Endothelial cell of umbilical vein (primary cell): ENCODE results near the gene GBE1. TPM values are rescaled to one million over a fixed set of nuclear protein-coding genes. Genes with fewer than 3 reads are reported as not detected.

Experiments
- BruUV-seq: library from RNA; stranded (reverse); fragments of 400-500 nt; replicated peaks from 2 replicates; lab custom pipeline; 2021; lab: Mats Ljungman, UMichigan
- CTCF ChIA-PET: fragments of 300-600, 350-600 bp; sonication (Branson Sonifier 250); formaldehyde crosslinking; loops from one replicate; lab custom pipeline; 2021; ENCODE audit warnings: antibody characterized with exemption, inconsistent platforms; lab: Charles Lee
- POLR2A ChIA-PET: fragments of 300-600, 350-600 bp; sonication (Branson Sonifier 250); formaldehyde crosslinking; loops from one replicate; lab custom pipeline; 2021; ENCODE audit warnings: antibody characterized with exemption, inconsistent platforms; lab: Charles Lee
- DNase-seq: peaks from one replicate; pipeline ENCODE4 v3.0.0-alpha.2; 2011; ENCODE audit warnings: low read depth, low spot score
- FAIRE-seq: peaks from 2 replicates; lab custom pipeline; 2011; peaks lifted over from hg19 to GRCh38; lab: Jason Lieb, UNC
- H2AFZ ChIP-seq: 2 replicates; pipeline ENCODE4 v1.6.0; 2012; ENCODE audit warnings: low read depth, low read length, control low read depth, inconsistent platforms
- H3K27ac ChIP-seq: 2 replicates; pipeline ENCODE4 v1.5.1; 2011; ENCODE audit warnings: low read depth, mild to moderate bottlenecking, control low read depth, low read length, moderate library complexity; ENCODE audit not compliant: insufficient read depth
- H3K27me3 ChIP-seq, 2 experiments: 2 replicates each; pipeline versions ENCODE4 v1.6.0 to v1.6.1; 2011; ENCODE audit warnings: low read length in 2 of 2, mixed read lengths in 1 of 2; ENCODE audit not compliant: control insufficient read depth in 2 of 2, insufficient read depth in 2 of 2
- H3K36me3 ChIP-seq, 2 experiments: 2 replicates in 1 of 2; 3 replicates in 1 of 2; pipeline ENCODE4 v1.5.1; 2011; ENCODE audit warnings: low read length in 2 of 2, mild to moderate bottlenecking in 1 of 2, moderate library complexity in 1 of 2; ENCODE audit not compliant: control insufficient read depth in 2 of 2, insufficient read depth in 2 of 2; ENCODE audit errors: extremely low read depth in 1 of 2
- H3K4me1 ChIP-seq: 3 replicates; pipeline ENCODE4 v1.5.1; 2011; ENCODE audit warnings: mild to moderate bottlenecking, low read length; ENCODE audit not compliant: control insufficient read depth, insufficient read depth; ENCODE audit errors: extremely low read depth
- H3K4me2 ChIP-seq: 2 replicates; pipeline ENCODE4 v1.6.1; 2011; ENCODE audit warnings: low read length, control low read depth, mixed read lengths; ENCODE audit not compliant: insufficient read depth
- H3K4me3 ChIP-seq, 3 experiments: fragments of 200-600 bp in 1 of 3; sonication (generic), shearing (Covaris generic) in 1 of 3; replicated peaks in 1 of 3; 2 replicates each; pipeline ENCODE4 v1.5.1; 2011 to 2016; ENCODE audit warnings: control low read depth in 3 of 3, low read length in 3 of 3, mild to moderate bottlenecking in 2 of 3, inconsistent platforms in 1 of 3, low read depth in 1 of 3, moderate library complexity in 1 of 3; ENCODE audit not compliant: insufficient read depth in 1 of 3
- H3K79me2 ChIP-seq: 2 replicates; pipeline ENCODE4 v1.6.0; 2012; ENCODE audit warnings: low read length, inconsistent platforms; ENCODE audit not compliant: control insufficient read depth, insufficient read depth
- H3K9ac ChIP-seq: replicated peaks from 2 replicates; pipeline ENCODE3; 2011; ENCODE audit warnings: low read length, control low read depth; ENCODE audit not compliant: insufficient read depth; ENCODE audit errors: extremely low read depth
- H3K9me1 ChIP-seq: replicated peaks from 3 replicates; pipeline ENCODE4 v1.6.0; 2011; ENCODE audit warnings: mild to moderate bottlenecking, low read length; ENCODE audit not compliant: control insufficient read depth, insufficient read depth; ENCODE audit errors: extremely low read depth
- H3K9me3 ChIP-seq: replicated peaks from 2 replicates; pipeline ENCODE4 v1.5.1; 2012; ENCODE audit warnings: low read length, inconsistent platforms; ENCODE audit not compliant: control insufficient read depth, insufficient read depth
- H4K20me1 ChIP-seq: replicated peaks from 2 replicates; pipeline ENCODE3; 2011; ENCODE audit warnings: mild to moderate bottlenecking, low read length; ENCODE audit not compliant: control insufficient read depth, insufficient read depth; ENCODE audit errors: extremely low read depth
- EZH2 ChIP-seq: IDR thresholded peaks from 2 replicates; pipeline ENCODE4 v1.6.1; 2012; ENCODE audit warnings: borderline replicate concordance, low read depth, mild to moderate bottlenecking, moderate library complexity, low read length, inconsistent platforms; ENCODE audit not compliant: severe bottlenecking
- FOS ChIP-seq: IDR thresholded peaks from 2 replicates; pipeline ENCODE4 v1.6.1; 2011; ENCODE audit warnings: mild to moderate bottlenecking, low read length, moderate library complexity, borderline replicate concordance; ENCODE audit not compliant: insufficient read depth
- GATA2 ChIP-seq: IDR thresholded peaks from 2 replicates; pipeline ENCODE4 v1.7.0; 2011; ENCODE audit warnings: low read depth, mild to moderate bottlenecking, moderate library complexity, mixed read lengths, low read length; ENCODE audit not compliant: insufficient read length, insufficient read depth
- JUN ChIP-seq: IDR thresholded peaks from 2 replicates; pipeline ENCODE4 v1.6.1; 2011; ENCODE audit warnings: borderline replicate concordance, low read depth; ENCODE audit not compliant: insufficient read length, insufficient read depth
- MYC ChIP-seq: IDR thresholded peaks from one replicate; pipeline ENCODE4 v1.6.1; 2011; ENCODE audit warnings: mild to moderate bottlenecking, low read depth, low read length
- POLR2A ChIP-seq: IDR thresholded peaks from 2 replicates; pipeline ENCODE4 v1.6.1; 2012; ENCODE audit warnings: low read depth, mild to moderate bottlenecking, control low read depth, low read length
- POLR2AphosphoS5 ChIP-seq: IDR thresholded peaks from 2 replicates; pipeline ENCODE4 v1.6.1; 2012; ENCODE audit warnings: low read depth, mild to moderate bottlenecking, control low read depth, low read length, moderate library complexity; ENCODE audit not compliant: insufficient read depth
- dilution Hi-C: fragments of 300-500 bp; cut with MboI; formaldehyde crosslinking; loops from one replicate; pipeline ENCODE4 v1.15.0; 2019; ENCODE audit warnings: low sequenced_read_pairs; ENCODE audit not compliant: extremely low pct_ligation_motif_present
- intact Hi-C: fragments of 100-400 bp; cut with micrococcal nuclease; formaldehyde crosslinking; loops from one replicate; pipeline ENCODE4 v1.10.0; 2022
- polyA plus RNA-seq, 4 experiments: library from polyadenylated mRNA; depleted of rRNA in 3 of 4; stranded (reverse) in 3 of 4; unstranded in 1 of 4; fragments of >200 nt; gene quantifications; 2 replicates each; pipeline versions ENCODE4 v1.2.1 to v1.2.3, GENCODE V29; 2011 to 2012; ENCODE audit warnings: missing spikeins in 1 of 4
- total RNA-seq: library from RNA; stranded (reverse); gene quantifications from 2 replicates; pipeline ENCODE4 v1.2.3, GENCODE V29; 2021
- TF ChIP-seq, protein P1 (sequence below), 2 donors: IDR thresholded peaks; 1 replicate in 1 of 2; 2 replicates in 1 of 2; pipeline ENCODE4 v1.5.1; 2011; ENCODE audit warnings: low read length in 2 of 2, mild to moderate bottlenecking in 2 of 2, moderate library complexity in 2 of 2, control low read depth in 1 of 2, inconsistent platforms in 1 of 2, low read depth in 1 of 2; ENCODE audit not compliant: insufficient read depth in 1 of 2; ENCODE audit errors: extremely low read depth in 1 of 2
- TF ChIP-seq, protein P2 (sequence below): IDR thresholded peaks from 2 replicates; pipeline ENCODE4 v1.6.1; 2011; ENCODE audit not compliant: insufficient read depth, insufficient read length

Gene GBE1
- total and polyA plus RNA-seq, 2 donors (not counting 3 experiments of a cell fraction or from before 2014, with no cell fraction given), result 35.9 to 110 TPM

DNA sequence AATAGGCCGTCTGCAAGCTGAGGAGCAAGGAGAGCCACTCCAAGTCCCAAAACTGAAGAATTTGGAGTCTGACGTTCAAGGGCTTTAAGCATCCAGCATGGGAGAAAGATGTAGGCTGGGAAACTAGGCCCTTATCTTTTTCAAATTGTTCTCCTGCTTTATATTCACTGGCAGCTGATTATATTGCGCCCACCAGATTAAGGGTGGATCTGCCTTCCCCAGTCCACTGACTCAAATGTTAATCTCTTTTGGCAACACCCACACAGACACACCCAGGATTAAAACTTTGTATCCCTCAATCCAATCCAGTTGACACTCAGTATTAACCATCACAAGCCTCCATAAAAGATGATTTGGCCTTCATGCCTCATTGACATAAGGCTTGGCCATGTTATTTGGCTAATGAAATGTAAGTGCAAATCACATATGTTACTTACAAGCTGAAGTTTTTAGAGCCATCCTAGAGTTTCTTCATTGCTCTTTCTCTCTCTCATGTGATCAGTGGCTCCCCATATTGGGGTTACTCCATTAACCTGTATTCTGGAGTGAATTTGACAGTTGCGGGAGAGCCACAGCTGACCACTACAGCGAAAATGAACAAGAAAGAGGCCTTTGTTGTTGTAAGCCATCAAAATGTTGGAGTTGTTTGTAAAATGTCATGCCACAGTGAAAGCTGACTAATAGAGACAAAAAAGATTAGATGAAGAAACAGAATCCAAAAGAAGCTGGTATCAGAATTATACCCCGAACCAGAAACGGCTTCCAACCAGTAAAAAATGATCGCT lies 61.7 kb downstream of the GBE1 start:
- peaks cover 14% of the 10 kb centered on the region for H3K79me2 ChIP-seq

More for the DNA sequence above, 61.7 kb downstream of the GBE1 start:
- Histone ChIP-seq H3K4me1 (no peaks in the 10 kb centered on the region), H3K27ac (no peak overlapping the region), H3K4me2 (no peak overlapping the region), H3K9me3 (no peaks in the 10 kb centered on the region), H3K9ac (no peak overlapping the region), H2AFZ (no peak overlapping the region), H3K9me1 (no peaks in the 10 kb centered on the region), H3K27me3 (no peaks in the 10 kb centered on the region), H3K4me3 (no peak overlapping the region), H3K36me3 (peaks cover 0 to 2% of the 10 kb centered on the region in 2 experiments), H4K20me1 (no peaks in the 10 kb centered on the region)
- no peak for DNase-seq
- CTCF ChIA-PET, result no interaction called here
- POLR2A ChIA-PET, result no interaction called here
- no TSS peak for BruUV-seq
- no peak for FAIRE-seq
- intact Hi-C loops, result no loop called here
- TF ChIP-seq MYC (no peak), POLR2A (no peak), FOS (no peak), JUN (no peak), GATA2 (no peak), EZH2 (no peak), POLR2AphosphoS5 (no peak)
- TF ChIP-seq, protein P1, sequence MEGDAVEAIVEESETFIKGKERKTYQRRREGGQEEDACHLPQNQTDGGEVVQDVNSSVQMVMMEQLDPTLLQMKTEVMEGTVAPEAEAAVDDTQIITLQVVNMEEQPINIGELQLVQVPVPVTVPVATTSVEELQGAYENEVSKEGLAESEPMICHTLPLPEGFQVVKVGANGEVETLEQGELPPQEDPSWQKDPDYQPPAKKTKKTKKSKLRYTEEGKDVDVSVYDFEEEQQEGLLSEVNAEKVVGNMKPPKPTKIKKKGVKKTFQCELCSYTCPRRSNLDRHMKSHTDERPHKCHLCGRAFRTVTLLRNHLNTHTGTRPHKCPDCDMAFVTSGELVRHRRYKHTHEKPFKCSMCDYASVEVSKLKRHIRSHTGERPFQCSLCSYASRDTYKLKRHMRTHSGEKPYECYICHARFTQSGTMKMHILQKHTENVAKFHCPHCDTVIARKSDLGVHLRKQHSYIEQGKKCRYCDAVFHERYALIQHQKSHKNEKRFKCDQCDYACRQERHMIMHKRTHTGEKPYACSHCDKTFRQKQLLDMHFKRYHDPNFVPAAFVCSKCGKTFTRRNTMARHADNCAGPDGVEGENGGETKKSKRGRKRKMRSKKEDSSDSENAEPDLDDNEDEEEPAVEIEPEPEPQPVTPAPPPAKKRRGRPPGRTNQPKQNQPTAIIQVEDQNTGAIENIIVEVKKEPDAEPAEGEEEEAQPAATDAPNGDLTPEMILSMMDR (IDR thresholded peaks at IDR 0.05; ENCODE audit: extremely low read depth in 1 of 2, insufficient read depth in 1 of 2, low read depth in 1 of 2, low read length in 2 of 2), result no peak
- TF ChIP-seq, protein P2, sequence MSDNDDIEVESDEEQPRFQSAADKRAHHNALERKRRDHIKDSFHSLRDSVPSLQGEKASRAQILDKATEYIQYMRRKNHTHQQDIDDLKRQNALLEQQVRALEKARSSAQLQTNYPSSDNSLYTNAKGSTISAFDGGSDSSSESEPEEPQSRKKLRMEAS, result no peak
- dilution Hi-C loops, result no loop called here
